ENCODE data around the gene WDR37.

The WDR37 gene

GRCh38 chr10:1136268-1136667 is 80.1 kb downstream of the WDR37 start:
- Histone ChIP-seq H4K20me1 (ENCODE audit: control insufficient read depth, insufficient read depth, low read depth, low read length) (no peaks in the 10 kb centered on the region), H3K27ac (ENCODE audit: low read depth, low read length) (no peak overlapping the region), H3K9me3 (ENCODE audit: control insufficient read depth, insufficient read depth, low read length) (no peaks in the 10 kb centered on the region; the same call in 1 of the 2 replicates), H3K9me2 (replicated peaks; ENCODE audit: control insufficient read depth, low read length) (no peaks in the 10 kb centered on the region), H3K36me3 (ENCODE audit: control insufficient read depth, low read length) (no peaks in the 10 kb centered on the region; the same call in 1 of the 2 replicates), H3K4me3 (ENCODE audit: low read length) (no peak overlapping the region), H3F3A (ENCODE audit: control insufficient read depth, insufficient read depth) (no peaks in the 10 kb centered on the region), H3K79me2 (ENCODE audit: control insufficient read depth, low read length) (no peaks in the 10 kb centered on the region), H3K4me1 (ENCODE audit: control insufficient read depth, low read length) (no peaks in the 10 kb centered on the region), H3K4me2 (ENCODE audit: low read length) (no peak overlapping the region), H3K27me3 (ENCODE audit: control insufficient read depth, low read length) (no peaks in the 10 kb centered on the region; the same call in 1 of the 2 replicates)
- TF ChIP-seq CTCF (IDR thresholded peaks at IDR 0.05; ENCODE audit: low read depth, low read length, poor library complexity, severe bottlenecking): no peak
- no peak for TF ChIP-seq EZH2phosphoT487 (IDR thresholded peaks at IDR 0.05; ENCODE audit: borderline replicate concordance, low read length)

GRCh38 chr10:1137499-1138163 is 81.4 kb downstream of the WDR37 start:
- H3K36me3 ChIP-seq (ENCODE audit: control insufficient read depth, low read length): no peaks in the 10 kb centered on the region
- H3K27ac ChIP-seq (ENCODE audit: low read depth, low read length): no peak overlapping the region
- H3K4me2 ChIP-seq (ENCODE audit: low read length): no peak overlapping the region
- H3K79me2 ChIP-seq (ENCODE audit: control insufficient read depth, low read length): no peaks in the 10 kb centered on the region
- TF ChIP-seq EZH2phosphoT487 (IDR thresholded peaks at IDR 0.05; ENCODE audit: borderline replicate concordance, low read length) (no peak), CTCF (IDR thresholded peaks at IDR 0.05; ENCODE audit: low read depth, low read length, poor library complexity, severe bottlenecking) (no peak)
- H3K9me2 ChIP-seq (replicated peaks; ENCODE audit: control insufficient read depth, low read length): no peaks in the 10 kb centered on the region
- no peaks in the 10 kb centered on the region; the same call in 1 of the 2 replicates for H3K9me3 ChIP-seq (ENCODE audit: control insufficient read depth, insufficient read depth, low read length)
- no peaks in the 10 kb centered on the region; the same call in 1 of the 2 replicates for H3K27me3 ChIP-seq (ENCODE audit: control insufficient read depth, low read length)
- H4K20me1 ChIP-seq (ENCODE audit: control insufficient read depth, insufficient read depth, low read depth, low read length): no peaks in the 10 kb centered on the region
- H3K4me3 ChIP-seq (ENCODE audit: low read length): no peak overlapping the region
- H3K4me1 ChIP-seq (ENCODE audit: control insufficient read depth, low read length): no peaks in the 10 kb centered on the region
- H3F3A ChIP-seq (ENCODE audit: control insufficient read depth, insufficient read depth): no peaks in the 10 kb centered on the region

- Histone ChIP-seq H3K36me3 (ENCODE audit: control insufficient read depth, low read length) (no peaks in the 10 kb centered on the region), H3K9me3 (ENCODE audit: control insufficient read depth, insufficient read depth, low read length) (no peaks in the 10 kb centered on the region; the same call in 1 of the 2 replicates), H3K79me2 (ENCODE audit: control insufficient read depth, low read length) (no peaks in the 10 kb centered on the region), H3K4me2 (ENCODE audit: low read length) (no peak overlapping the region), H3K4me1 (ENCODE audit: control insufficient read depth, low read length) (no peaks in the 10 kb centered on the region), H3F3A (ENCODE audit: control insufficient read depth, insufficient read depth) (no peaks in the 10 kb centered on the region), H3K4me3 (ENCODE audit: low read length) (no peak overlapping the region), H3K9me2 (replicated peaks; ENCODE audit: control insufficient read depth, low read length) (no peaks in the 10 kb centered on the region), H4K20me1 (ENCODE audit: control insufficient read depth, insufficient read depth, low read depth, low read length) (no peaks in the 10 kb centered on the region), H3K27me3 (ENCODE audit: control insufficient read depth, low read length) (no peaks in the 10 kb centered on the region; the same call in 1 of the 2 replicates), H3K27ac (ENCODE audit: low read depth, low read length) (no peak overlapping the region)
- TF ChIP-seq CTCF (IDR thresholded peaks at IDR 0.05; ENCODE audit: low read depth, low read length, poor library complexity, severe bottlenecking) (no peak), EZH2phosphoT487 (IDR thresholded peaks at IDR 0.05; ENCODE audit: borderline replicate concordance, low read length) (no peak)
Measured at GRCh38 chr10:1138529-1138928, 82.3 kb downstream of the WDR37 start.

Measured in DOHH2 (cell line).